ENCODE results near the gene NEU4.

DNA sequence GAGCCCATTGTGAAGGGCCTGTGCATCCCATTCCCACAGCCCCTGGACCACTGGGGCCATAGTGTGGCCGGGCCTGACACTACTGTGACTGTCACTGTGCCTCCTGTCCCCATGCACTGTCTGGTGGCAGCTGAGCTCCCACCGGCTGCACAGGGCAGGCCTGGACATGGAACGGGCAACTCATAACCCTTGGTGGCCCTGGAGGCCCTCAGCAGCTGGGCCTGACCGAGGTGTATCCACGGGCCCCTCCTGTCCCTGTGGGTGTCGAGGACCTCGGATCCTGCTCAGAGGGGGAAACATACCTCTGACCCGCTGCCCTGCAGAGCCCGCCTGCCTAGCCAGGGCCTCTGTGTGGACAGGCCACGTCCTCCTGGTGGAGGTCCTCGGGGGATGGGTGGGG is 40.1 kb upstream of the NEU4 start:
- TF ChIP-seq, protein P1, sequence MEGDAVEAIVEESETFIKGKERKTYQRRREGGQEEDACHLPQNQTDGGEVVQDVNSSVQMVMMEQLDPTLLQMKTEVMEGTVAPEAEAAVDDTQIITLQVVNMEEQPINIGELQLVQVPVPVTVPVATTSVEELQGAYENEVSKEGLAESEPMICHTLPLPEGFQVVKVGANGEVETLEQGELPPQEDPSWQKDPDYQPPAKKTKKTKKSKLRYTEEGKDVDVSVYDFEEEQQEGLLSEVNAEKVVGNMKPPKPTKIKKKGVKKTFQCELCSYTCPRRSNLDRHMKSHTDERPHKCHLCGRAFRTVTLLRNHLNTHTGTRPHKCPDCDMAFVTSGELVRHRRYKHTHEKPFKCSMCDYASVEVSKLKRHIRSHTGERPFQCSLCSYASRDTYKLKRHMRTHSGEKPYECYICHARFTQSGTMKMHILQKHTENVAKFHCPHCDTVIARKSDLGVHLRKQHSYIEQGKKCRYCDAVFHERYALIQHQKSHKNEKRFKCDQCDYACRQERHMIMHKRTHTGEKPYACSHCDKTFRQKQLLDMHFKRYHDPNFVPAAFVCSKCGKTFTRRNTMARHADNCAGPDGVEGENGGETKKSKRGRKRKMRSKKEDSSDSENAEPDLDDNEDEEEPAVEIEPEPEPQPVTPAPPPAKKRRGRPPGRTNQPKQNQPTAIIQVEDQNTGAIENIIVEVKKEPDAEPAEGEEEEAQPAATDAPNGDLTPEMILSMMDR (IDR thresholded peaks at IDR 0.05; ENCODE audit: low read length) = no peak
- TF ChIP-seq EZH2 (IDR thresholded peaks at IDR 0.05; ENCODE audit: borderline replicate concordance, low read length) = no peak

All from OCI-LY1 (cell line).